Measurements from ENCODE around the gene CYBC1. TPM values are rescaled to one million over a fixed set of nuclear protein-coding genes. Genes with fewer than 3 reads are reported as not detected.

Gene CYBC1
- total RNA-seq, 3 donors from 2014 or later (not counting 1 experiment from before 2014, with no cell fraction given) = 168 to 219 (median 192) TPM

- no peaks in the 10 kb centered on the region for H3K9me3 Mint-ChIP-seq
- H3K9me3 ChIP-seq (ENCODE audit: control insufficient read depth, insufficient read depth, low read length) = no peaks in the 10 kb centered on the region
- peaks cover 62% of the 10 kb centered on the region for H3K4me1 ChIP-seq (ENCODE audit: control insufficient read depth, insufficient read depth, low read length)
- H3K27ac Mint-ChIP-seq = peak overlapping the region; percentile 92 to 97
- H3K27ac ChIP-seq (ENCODE audit: low read length) = no peak overlapping the region
- no peaks in the 10 kb centered on the region for H3K27me3 ChIP-seq (ENCODE audit: control insufficient read depth, insufficient read depth, low read length)
- ATAC-seq = no peak
- no peak overlapping the region for H3K4me3 Mint-ChIP-seq
- intact Hi-C loops (cut with micrococcal nuclease) = no loop called here
- WGBS (ENCODE audit: insufficient coverage) = 67% methylated on average over 8 of the region's 8 CpGs
- peaks cover 40 to 44% of the 10 kb centered on the region in 2 donors for H3K4me1 Mint-ChIP-seq
- no peak overlapping the region for H3K4me3 ChIP-seq (ENCODE audit: low read length)
- no peak for DNase-seq
- no peaks in the 10 kb centered on the region for H3K36me3 Mint-ChIP-seq
- H3K36me3 ChIP-seq (ENCODE audit: control insufficient read depth, insufficient read depth, low read length) = peaks cover 7% of the 10 kb centered on the region
- H3K27me3 Mint-ChIP-seq (ENCODE audit: low read depth in 2 of 2) = no peaks in the 10 kb centered on the region
- no peak for TF ChIP-seq CTCF (IDR thresholded peaks at IDR 0.05)
Observed at GRCh38 chr17:82432017-82432416, 18.5 kb downstream of the CYBC1 start.

GRCh38 chr17:82429824-82430223 is 20.7 kb downstream of the CYBC1 start:
- H3K27me3 ChIP-seq (ENCODE audit: control insufficient read depth, insufficient read depth, low read length) = no peaks in the 10 kb centered on the region
- peak overlapping the region; percentile 89 for H3K4me3 Mint-ChIP-seq
- peak overlapping the region; percentile 92 to 97 for H3K27ac Mint-ChIP-seq
- no peaks in the 10 kb centered on the region for H3K27me3 Mint-ChIP-seq (ENCODE audit: low read depth in 2 of 2)
- intact Hi-C loops (cut with micrococcal nuclease) = no loop called here
- H3K36me3 ChIP-seq (ENCODE audit: control insufficient read depth, insufficient read depth, low read length) = no peaks in the 10 kb centered on the region
- no peak for TF ChIP-seq CTCF (IDR thresholded peaks at IDR 0.05)
- peak; percentile 14 to 52 (median 39) for ATAC-seq
- H3K4me3 ChIP-seq (ENCODE audit: low read length) = peak overlapping the region; percentile 39
- no peaks in the 10 kb centered on the region for H3K9me3 ChIP-seq (ENCODE audit: control insufficient read depth, insufficient read depth, low read length)
- H3K27ac ChIP-seq (ENCODE audit: low read length) = peak overlapping the region; percentile 76
- H3K36me3 Mint-ChIP-seq = no peaks in the 10 kb centered on the region
- H3K4me1 ChIP-seq (ENCODE audit: control insufficient read depth, insufficient read depth, low read length) = peaks cover 42% of the 10 kb centered on the region
- 47% methylated on average over 7 of the region's 7 CpGs for WGBS (ENCODE audit: insufficient coverage)
- H3K9me3 Mint-ChIP-seq = no peaks in the 10 kb centered on the region
- no peak for DNase-seq
- peaks cover 44 to 47% of the 10 kb centered on the region in 2 donors for H3K4me1 Mint-ChIP-seq

GRCh38 chr17:82428546-82428945 is 22.0 kb downstream of the CYBC1 start:
- peaks cover 38% of the 10 kb centered on the region for H3K4me1 ChIP-seq (ENCODE audit: control insufficient read depth, insufficient read depth, low read length)
- H3K9me3 ChIP-seq (ENCODE audit: control insufficient read depth, insufficient read depth, low read length) = no peaks in the 10 kb centered on the region
- ATAC-seq = no peak
- TF ChIP-seq CTCF (IDR thresholded peaks at IDR 0.05) = no peak
- no peak overlapping the region for H3K4me3 ChIP-seq (ENCODE audit: low read length)
- H3K4me1 Mint-ChIP-seq = peaks cover 38 to 46% of the 10 kb centered on the region in 2 donors
- H3K36me3 ChIP-seq (ENCODE audit: control insufficient read depth, insufficient read depth, low read length) = peaks cover 3% of the 10 kb centered on the region
- peak overlapping the region; percentile 89 for H3K4me3 Mint-ChIP-seq
- DNase-seq = no peak
- no peaks in the 10 kb centered on the region for H3K27me3 ChIP-seq (ENCODE audit: control insufficient read depth, insufficient read depth, low read length)
- intact Hi-C loops (cut with micrococcal nuclease) = no loop called here
- no peak overlapping the region for H3K27ac ChIP-seq (ENCODE audit: low read length)
- 100% methylated on average over 3 of the region's 3 CpGs for WGBS (ENCODE audit: insufficient coverage)
- no peaks in the 10 kb centered on the region for H3K27me3 Mint-ChIP-seq (ENCODE audit: low read depth in 2 of 2)
- H3K9me3 Mint-ChIP-seq = no peaks in the 10 kb centered on the region
- H3K27ac Mint-ChIP-seq = peak overlapping the region; percentile 92 to 97
- no peaks in the 10 kb centered on the region for H3K36me3 Mint-ChIP-seq

GRCh38 chr17:82424863-82425159 is 25.7 kb downstream of the CYBC1 start:
- intact Hi-C loops (cut with micrococcal nuclease) = no loop called here
- Mint-ChIP-seq H3K9me3 (no peaks in the 10 kb centered on the region), H3K27ac (peak overlapping the region; percentile 10 to 12), H3K36me3 (peaks cover 16% of the 10 kb centered on the region), H3K4me3 (peak overlapping the region; percentile 38), H3K27me3 (ENCODE audit: low read depth in 2 of 2) (no peaks in the 10 kb centered on the region), H3K4me1 (peaks cover 34 to 48% of the 10 kb centered on the region in 2 donors)
- no peak for ATAC-seq
- H3K4me1 ChIP-seq (ENCODE audit: control insufficient read depth, insufficient read depth, low read length) = peaks cover 29% of the 10 kb centered on the region
- DNase-seq = no peak
- TF ChIP-seq CTCF (IDR thresholded peaks at IDR 0.05) = no peak
- WGBS (ENCODE audit: insufficient coverage) = 98% methylated on average over 2 of the region's 2 CpGs
- no peaks in the 10 kb centered on the region for H3K9me3 ChIP-seq (ENCODE audit: control insufficient read depth, insufficient read depth, low read length)
- peaks cover 11% of the 10 kb centered on the region for H3K36me3 ChIP-seq (ENCODE audit: control insufficient read depth, insufficient read depth, low read length)
- no peak overlapping the region for H3K4me3 ChIP-seq (ENCODE audit: low read length)
- H3K27me3 ChIP-seq (ENCODE audit: control insufficient read depth, insufficient read depth, low read length) = no peaks in the 10 kb centered on the region
- no peak overlapping the region for H3K27ac ChIP-seq (ENCODE audit: low read length)
